KMS-11 (cell line): ENCODE data around the gene STX10.

Experiments
- H2AFZ ChIP-seq: fragments of 200-600 bp; sonication (generic); 2 replicates; pipeline ENCODE4 v1.6.1; 2016; ENCODE audit warnings: antibody characterized with exemption, mixed run types, low read depth
- H3K27ac ChIP-seq: fragments of 200-600 bp; sonication (generic); 2 replicates; pipeline ENCODE4 v1.6.1; 2016; ENCODE audit warnings: mild to moderate bottlenecking, mixed run types
- H3K27me3 ChIP-seq: fragments of 200-600 bp; sonication (generic); 2 replicates; pipeline ENCODE4 v1.6.1; 2017; ENCODE audit warnings: mild to moderate bottlenecking, low read depth, mixed run types, moderate library complexity; ENCODE audit not compliant: insufficient read depth
- H3K36me3 ChIP-seq: fragments of 200-600 bp; sonication (generic); 2 replicates; pipeline ENCODE4 v1.6.1; 2017; ENCODE audit warnings: mild to moderate bottlenecking, mixed run types; ENCODE audit not compliant: insufficient read depth
- H3K4me1 ChIP-seq: fragments of 200-600 bp; sonication (generic); 2 replicates; pipeline ENCODE4 v1.6.1; 2016; ENCODE audit warnings: mild to moderate bottlenecking, low read depth, mixed run types; ENCODE audit not compliant: poor library complexity, severe bottlenecking
- H3K4me2 ChIP-seq: fragments of 200-600 bp; sonication (generic); 2 replicates; pipeline ENCODE4 v1.7.0; 2016; ENCODE audit warnings: mild to moderate bottlenecking, mixed run types
- H3K4me3 ChIP-seq: fragments of 200-600 bp; sonication (generic); IDR thresholded peaks from 2 replicates; pipeline ENCODE4 v1.6.1; 2017; ENCODE audit warnings: low read depth, low read length, mixed read lengths; ENCODE audit not compliant: insufficient read depth
- H3K79me2 ChIP-seq: fragments of 200-600 bp; sonication (generic); 2 replicates; pipeline ENCODE4 v1.6.1; 2016; ENCODE audit warnings: low read depth, mixed run types; ENCODE audit not compliant: insufficient read depth
- H3K9ac ChIP-seq: fragments of 200-600 bp; sonication (generic); 2 replicates; pipeline ENCODE4 v1.6.1; 2016; ENCODE audit warnings: mild to moderate bottlenecking, mixed run types
- H4K20me1 ChIP-seq: fragments of 200-600 bp; sonication (generic); 2 replicates; pipeline ENCODE4 v1.6.1; 2016; ENCODE audit warnings: mild to moderate bottlenecking, mixed run types; ENCODE audit not compliant: insufficient read depth
- TF ChIP-seq, protein P1 (sequence below): fragments of 200-600 bp; sonication (generic); conservative IDR thresholded peaks from 2 replicates; pipeline ENCODE4 v1.6.1; 2017; ENCODE audit warnings: low read depth, mild to moderate bottlenecking, antibody characterized with exemption, low read length, moderate library complexity, mixed read lengths

Gene STX10, protein sequence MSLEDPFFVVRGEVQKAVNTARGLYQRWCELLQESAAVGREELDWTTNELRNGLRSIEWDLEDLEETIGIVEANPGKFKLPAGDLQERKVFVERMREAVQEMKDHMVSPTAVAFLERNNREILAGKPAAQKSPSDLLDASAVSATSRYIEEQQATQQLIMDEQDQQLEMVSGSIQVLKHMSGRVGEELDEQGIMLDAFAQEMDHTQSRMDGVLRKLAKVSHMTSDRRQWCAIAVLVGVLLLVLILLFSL

GRCh38 chr19:13150187-13150930 is at the start of gene STX10, which contains the start of gene IER2:
TSS of gene STX10 (minus strand) at chr19:13150375. CDS start at chr19:13150173, 202 bp downstream.
TSS of gene IER2 (plus strand) at chr19:13150411. CDS start at chr19:13153187, 2,776 bp downstream.
- Histone ChIP-seq H3K79me2 (peaks cover 13% of the 10 kb centered on the region; the same call in 1 of the 2 replicates), H2AFZ (peak within 1 kb of the TSS; percentile 88)

GRCh38 chr19:13198634-13199033 is 48.5 kb upstream of the STX10 start:
- Histone ChIP-seq H4K20me1 (no peaks in the 10 kb centered on the region), H3K9ac (no peak overlapping the region), H3K4me3 (no peak overlapping the region), H2AFZ (no peak overlapping the region), H3K4me2 (no peak overlapping the region), H3K27me3 (peaks cover 29% of the 10 kb centered on the region), H3K27ac (no peak overlapping the region), H3K4me1 (peaks cover 6% of the 10 kb centered on the region), H3K79me2 (no peaks in the 10 kb centered on the region), H3K36me3 (no peaks in the 10 kb centered on the region)
- TF ChIP-seq, protein P1, sequence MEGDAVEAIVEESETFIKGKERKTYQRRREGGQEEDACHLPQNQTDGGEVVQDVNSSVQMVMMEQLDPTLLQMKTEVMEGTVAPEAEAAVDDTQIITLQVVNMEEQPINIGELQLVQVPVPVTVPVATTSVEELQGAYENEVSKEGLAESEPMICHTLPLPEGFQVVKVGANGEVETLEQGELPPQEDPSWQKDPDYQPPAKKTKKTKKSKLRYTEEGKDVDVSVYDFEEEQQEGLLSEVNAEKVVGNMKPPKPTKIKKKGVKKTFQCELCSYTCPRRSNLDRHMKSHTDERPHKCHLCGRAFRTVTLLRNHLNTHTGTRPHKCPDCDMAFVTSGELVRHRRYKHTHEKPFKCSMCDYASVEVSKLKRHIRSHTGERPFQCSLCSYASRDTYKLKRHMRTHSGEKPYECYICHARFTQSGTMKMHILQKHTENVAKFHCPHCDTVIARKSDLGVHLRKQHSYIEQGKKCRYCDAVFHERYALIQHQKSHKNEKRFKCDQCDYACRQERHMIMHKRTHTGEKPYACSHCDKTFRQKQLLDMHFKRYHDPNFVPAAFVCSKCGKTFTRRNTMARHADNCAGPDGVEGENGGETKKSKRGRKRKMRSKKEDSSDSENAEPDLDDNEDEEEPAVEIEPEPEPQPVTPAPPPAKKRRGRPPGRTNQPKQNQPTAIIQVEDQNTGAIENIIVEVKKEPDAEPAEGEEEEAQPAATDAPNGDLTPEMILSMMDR, result no peak

More at GRCh38 chr19:13150187-13150930, at the start of gene STX10, which contains the start of gene IER2:
- no peaks in the 10 kb centered on the region for H3K36me3 ChIP-seq
- no peak within 1 kb of the TSS for H3K27ac ChIP-seq
- no peaks in the 10 kb centered on the region for H4K20me1 ChIP-seq
- peak within 1 kb of the TSS; percentile 85 for H3K4me2 ChIP-seq
- H3K4me1 ChIP-seq, result peaks cover 9% of the 10 kb centered on the region
- H3K27me3 ChIP-seq, result no peaks in the 10 kb centered on the region; the same call in 1 of the 2 replicates
- H3K4me3 ChIP-seq, result peak within 1 kb of the TSS; percentile 64
- H3K9ac ChIP-seq, result peak within 1 kb of the TSS; percentile 49
- TF ChIP-seq, protein P1, result peak; percentile 56

GRCh38 chr19:13195678-13196077 is 45.5 kb upstream of the STX10 start:
- H3K27me3 ChIP-seq, result peaks cover 26% of the 10 kb centered on the region; the same call in 1 of the 2 replicates
- no peaks in the 10 kb centered on the region for H4K20me1 ChIP-seq
- H3K36me3 ChIP-seq, result no peaks in the 10 kb centered on the region
- H3K4me2 ChIP-seq, result no peak overlapping the region
- peaks cover 6% of the 10 kb centered on the region for H3K4me1 ChIP-seq
- no peak overlapping the region for H3K27ac ChIP-seq
- TF ChIP-seq, protein P1, result peak; percentile 42; the same call in 1 of the 2 replicates
- H2AFZ ChIP-seq, result no peak overlapping the region
- no peak overlapping the region for H3K9ac ChIP-seq
- no peak overlapping the region for H3K4me3 ChIP-seq
- H3K79me2 ChIP-seq, result no peaks in the 10 kb centered on the region

- no peaks in the 10 kb centered on the region for H3K79me2 ChIP-seq
- TF ChIP-seq, protein P1, result no peak
- no peaks in the 10 kb centered on the region for H4K20me1 ChIP-seq
- H3K27me3 ChIP-seq, result peaks cover 28% of the 10 kb centered on the region; the same call in 1 of the 2 replicates
- no peak overlapping the region for H3K27ac ChIP-seq
- H3K36me3 ChIP-seq, result no peaks in the 10 kb centered on the region
- H3K4me2 ChIP-seq, result no peak overlapping the region
- H3K9ac ChIP-seq, result no peak overlapping the region
- no peak overlapping the region for H3K4me3 ChIP-seq
- H3K4me1 ChIP-seq, result peaks cover 6% of the 10 kb centered on the region
- H2AFZ ChIP-seq, result no peak overlapping the region
These were observed 40.8 kb upstream of the STX10 start for GRCh38 chr19:13190781-13191540.
